K562 (cell line): Measurements from ENCODE around the gene DPF1. TPM values are rescaled to one million over a fixed set of nuclear protein-coding genes. Genes with fewer than 3 reads are reported as not detected.

Experiments
- ATAC-seq: fragments of 200-7000 bp; cut with Tn5 transposase; 3 replicates; pipeline ENCODE4 v1.9.1; 2020; ENCODE audit warnings: moderate library complexity
- BruUV-seq: library from RNA; stranded (reverse); fragments of 400-500 nt; replicated peaks from 2 replicates; lab custom pipeline; 2021; lab: Mats Ljungman, UMichigan
- CTCF ChIA-PET: fragments of 300-600 bp; formaldehyde crosslinking; extraction: SDS; loops from one replicate; lab custom pipeline; 2021; ENCODE audit warnings: low intra/inter-chr PET ratio; lab: Yijun Ruan, JAX
- POLR2A ChIA-PET: fragments of 300-600, 350-650 bp; sonication (Branson Sonifier 250); formaldehyde crosslinking; extraction: SDS; loops from one replicate; lab custom pipeline; 2021; ENCODE audit warnings: antibody characterized with exemption, inconsistent platforms; lab: Yijun Ruan, JAX
- DNase-seq, 4 experiments: peaks; one replicate each; pipeline versions ENCODE4 v3.0.0 to v3.0.0-alpha.2; 2011 to 2018; ENCODE audit warnings: low spot score in 3 of 4, mixed read lengths in 3 of 4; ENCODE audit errors: extremely low read depth in 1 of 4
- FAIRE-seq: peaks from 2 replicates; lab custom pipeline; 2011; peaks lifted over from hg19 to GRCh38; lab: Jason Lieb, UNC
- H2AFZ ChIP-seq: 2 replicates; pipeline ENCODE4 v1.6.0; 2011; ENCODE audit warnings: low read depth, low read length, control low read depth, inconsistent platforms
- H3K27ac ChIP-seq: fragments of 200-600 bp; 3 replicates; pipeline ENCODE4 v1.8.0; 2011; ENCODE audit warnings: low read depth, mild to moderate bottlenecking, control low read depth, inconsistent platforms, low read length, moderate library complexity, mixed read lengths; ENCODE audit errors: extremely low read depth
- H3K27me3 ChIP-seq, 2 experiments: fragments of 300-600 bp in 1 of 2; 2 replicates in 1 of 2; 3 replicates in 1 of 2; pipeline versions ENCODE4 v1.6.0 to v1.8.0; 2011; ENCODE audit warnings: inconsistent platforms in 2 of 2, low read length in 2 of 2, mild to moderate bottlenecking in 1 of 2, mixed read lengths in 1 of 2, moderate library complexity in 1 of 2; ENCODE audit not compliant: control insufficient read depth in 2 of 2, insufficient read depth in 2 of 2
- H3K36me3 ChIP-seq: fragments of 300-600 bp; 3 replicates; pipeline ENCODE4 v1.8.0; 2011; ENCODE audit warnings: mild to moderate bottlenecking, low read length, inconsistent platforms; ENCODE audit not compliant: control insufficient read depth, insufficient read depth
- H3K4me1 ChIP-seq, 2 experiments: fragments of 200-600 bp in 1 of 2; replicated peaks in 1 of 2; 2 replicates in 1 of 2; 3 replicates in 1 of 2; pipeline versions ENCODE4 v1.5.1 to v1.8.0; 2011; ENCODE audit warnings: inconsistent platforms in 2 of 2, low read length in 2 of 2, mild to moderate bottlenecking in 1 of 2, mixed read lengths in 1 of 2, moderate library complexity in 1 of 2; ENCODE audit not compliant: control insufficient read depth in 2 of 2, insufficient read depth in 2 of 2
- H3K4me2 ChIP-seq: 2 replicates; pipeline ENCODE4 v1.6.1; 2011; ENCODE audit warnings: low read length, control low read depth, inconsistent platforms, mixed read lengths; ENCODE audit not compliant: insufficient read depth
- H3K4me3 ChIP-seq: fragments of 200-600 bp; sonication (generic), shearing (Covaris generic); 2 replicates; pipeline ENCODE4 v1.5.1; 2016; ENCODE audit warnings: control low read depth, inconsistent platforms
- H3K79me2 ChIP-seq: fragments of 200-600 bp; 3 replicates; pipeline ENCODE4 v1.8.0; 2011; ENCODE audit warnings: low read length, inconsistent platforms; ENCODE audit not compliant: control insufficient read depth, insufficient read depth
- H3K9ac ChIP-seq, 2 experiments: 2 replicates each; pipeline versions ENCODE4 v1.6.0 to v1.6.1; 2011; ENCODE audit warnings: low read depth in 2 of 2, low read length in 2 of 2, control low read depth in 1 of 2, inconsistent platforms in 1 of 2, mild to moderate bottlenecking in 1 of 2, mixed read lengths in 1 of 2; ENCODE audit not compliant: insufficient read depth in 1 of 2
- H3K9me1 ChIP-seq: one replicate; pipeline ENCODE4 v1.6.0; 2011; ENCODE audit warnings: inconsistent platforms, mild to moderate bottlenecking, low read length, moderate library complexity; ENCODE audit not compliant: control insufficient read depth, insufficient read depth
- H3K9me3 ChIP-seq: replicated peaks from 2 replicates; pipeline ENCODE4 v1.5.1; 2011; ENCODE audit warnings: low read depth, low read length, inconsistent platforms; ENCODE audit not compliant: control insufficient read depth, insufficient read depth
- H4K20me1 ChIP-seq: replicated peaks from 2 replicates; pipeline ENCODE4 v1.6.1; 2011; ENCODE audit warnings: low read length, inconsistent platforms, mixed read lengths; ENCODE audit not compliant: control insufficient read depth, insufficient read depth
- FOXJ3 ChIP-seq: sonication (generic); formaldehyde crosslinking; IDR thresholded peaks from 2 replicates; pipeline ENCODE4 v1.4.0; 2020; ENCODE audit warnings: mild to moderate bottlenecking, missing genetic modification reagents
- NR3C1 ChIP-seq: sonication (generic); formaldehyde crosslinking; IDR thresholded peaks from 2 replicates; pipeline ENCODE4 v1.8.1; 2022; ENCODE audit warnings: missing genetic modification reagents
- WGBS: fragments of 100-300 bp; shearing (Covaris generic); methylation state at CpG from one replicate; pipeline ENCODE4 v1.1.6; 2016; ENCODE audit warnings: low coverage, mixed read lengths; ENCODE audit not compliant: insufficient coverage; ENCODE audit errors: missing lambda C conversion rate; 5-methylcytosine and 5-hydroxymethylcytosine counted together
- in situ Hi-C: fragments of 300-500 bp; cut with MboI; formaldehyde crosslinking; loops from 4 replicates; pipeline ENCODE4 v1.15.0; 2018; ENCODE audit warnings: inconsistent platforms, mixed read lengths
- intact Hi-C: fragments of 100-400 bp; cut with micrococcal nuclease; formaldehyde crosslinking; loops from 2 replicates; pipeline ENCODE4 v1.14.2; 2022
- polyA plus RNA-seq, 8 experiments: library from polyadenylated mRNA; depleted of rRNA in 4 of 8; stranded (reverse) in 5 of 8; unstranded in 3 of 8; fragments of >200 nt; fragmentation: Nextera tagmentation in 2 of 8; fragmentation: Illumina TruSeq in 1 of 8; extraction: Ambion mirVana in 2 of 8; extraction: Trizol in 1 of 8; gene quantifications; 2 replicates each; pipeline versions ENCODE4 v1.2.1 to v1.2.3, GENCODE V29; 2011 to 2014; ENCODE audit warnings: inconsistent platforms in 1 of 8, missing spikeins in 1 of 8
- total RNA-seq, 7 experiments: library from RNA; depleted of rRNA in 6 of 7; stranded (reverse); fragments of >200 nt in 6 of 7; fragmentation: Illumina TruSeq in 2 of 7; extraction: Trizol in 2 of 7; gene quantifications; 2 replicates each; pipeline versions ENCODE4 v1.2.1 to v1.2.3, GENCODE V29; 2011 to 2021; ENCODE audit warnings: low replicate concordance in 1 of 7
- TF ChIP-seq, protein P1 (sequence below): sonication (generic); formaldehyde crosslinking; IDR thresholded peaks from 2 replicates; pipeline ENCODE4 v1.9.0; 2022; ENCODE audit warnings: mild to moderate bottlenecking, missing genetic modification reagents

The DPF1 gene
- total and polyA plus RNA-seq, 9 of the 15 experiments (the other 6 are each of a cell fraction or from before 2014, with no cell fraction given): 0.10 to 5.7 (median 3.1) TPM

DNA sequence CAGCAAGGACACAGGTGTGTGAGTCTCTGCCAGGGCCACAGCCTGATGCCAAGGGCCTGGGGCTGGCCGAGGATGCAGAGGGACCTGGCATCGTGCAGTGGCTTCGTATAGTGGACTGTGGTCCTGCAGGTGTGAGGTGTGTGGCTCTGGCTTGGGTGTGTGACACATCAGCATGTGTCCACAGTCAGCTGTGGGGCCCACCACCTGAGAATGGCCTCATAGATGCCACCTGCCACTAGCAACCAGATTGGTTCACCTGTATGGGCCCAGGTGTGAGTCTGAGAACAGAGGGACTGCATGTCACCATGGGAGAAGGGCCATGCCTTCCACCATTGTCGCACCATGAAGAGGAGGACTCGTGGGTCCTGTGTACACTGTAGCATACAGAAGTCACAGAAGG lies 29.8 kb upstream of the DPF1 start:
- Histone ChIP-seq H3K27me3 (no peaks in the 10 kb centered on the region), H2AFZ (no peak overlapping the region), H3K36me3 (peaks cover 31% of the 10 kb centered on the region; the same call in 2 of the 3 replicates), H3K27ac (no peak overlapping the region), H3K9me3 (no peaks in the 10 kb centered on the region), H3K9ac (peak overlapping the region in 1 of 2 experiments; percentile 70; a peak in 2 of 4 replicates), H3K4me3 (no peak overlapping the region), H4K20me1 (no peaks in the 10 kb centered on the region), H3K79me2 (peaks cover 39% of the 10 kb centered on the region), H3K4me2 (no peak overlapping the region), H3K9me1 (no peaks in the 10 kb centered on the region), H3K4me1 (peaks cover 10 to 54% of the 10 kb centered on the region in 2 experiments; a peak in 4 of 5 replicates)
- ChIA-PET CTCF (no interaction called here), POLR2A (interaction anchor here (1.5 kb wide), 1 partner anchor 12 kb away, joined by 4 read pairs; no protein-coding TSS in a partner anchor)
- 89% methylated on average over 5 of the region's 5 CpGs for WGBS
- no peak for ATAC-seq
- in situ Hi-C loops (no loop called here), intact Hi-C loops (loop anchor here (2.0 kb wide), 1 partner anchor 17 kb away; no protein-coding TSS in a partner anchor)
- DNase-seq: peak in 1 of 4 experiments; percentile 2
- TF ChIP-seq NR3C1 (CRISPR knock-in tag) (0 out of 2 replicates have a peak, but pooled peaks have one; percentile 43), FOXJ3 (CRISPR knock-in tag) (no peak)
- TF ChIP-seq, protein P1, sequence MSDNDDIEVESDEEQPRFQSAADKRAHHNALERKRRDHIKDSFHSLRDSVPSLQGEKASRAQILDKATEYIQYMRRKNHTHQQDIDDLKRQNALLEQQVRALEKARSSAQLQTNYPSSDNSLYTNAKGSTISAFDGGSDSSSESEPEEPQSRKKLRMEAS (CRISPR knock-in tag): peak; percentile 31; the same call in 1 of the 2 replicates
- FAIRE-seq: no peak
- BruUV-seq: no TSS peak
